Astrocyte (in vitro differentiated cells and primary cell): ENCODE measurements around the gene ARF6. TPM values are rescaled to one million over a fixed set of nuclear protein-coding genes. Genes with fewer than 3 reads are reported as not detected.

ENCODE experiments used
- DNase-seq: peaks from one replicate; pipeline ENCODE4 v3.0.0-alpha.2; 2010; ENCODE audit warnings: low read depth
- FAIRE-seq: peaks from 2 replicates; lab custom pipeline; 2011; peaks lifted over from hg19 to GRCh38; lab: Jason Lieb, UNC
- H2AFZ ChIP-seq: 2 replicates; pipeline ENCODE4 v1.6.0; 2012; ENCODE audit warnings: low read depth, low read length, inconsistent platforms
- H3K27ac ChIP-seq: 2 replicates; pipeline ENCODE4 v1.5.1; 2011; ENCODE audit warnings: low read depth, low read length, inconsistent platforms
- H3K27me3 ChIP-seq: 2 replicates; pipeline ENCODE4 v1.6.0; 2011; ENCODE audit warnings: low read length, inconsistent platforms; ENCODE audit not compliant: insufficient read depth
- H3K36me3 ChIP-seq: 2 replicates; pipeline ENCODE4 v1.5.1; 2011; ENCODE audit warnings: low read length, inconsistent platforms; ENCODE audit not compliant: insufficient read depth
- H3K4me1 ChIP-seq: 2 replicates; pipeline ENCODE4 v1.5.1; 2011; ENCODE audit warnings: low read length, inconsistent platforms; ENCODE audit not compliant: insufficient read depth
- H3K4me2 ChIP-seq: 2 replicates; pipeline ENCODE4 v1.6.0; 2012; ENCODE audit warnings: low read length, inconsistent platforms
- H3K4me3 ChIP-seq: 2 replicates; pipeline ENCODE4 v1.5.1; 2011; ENCODE audit warnings: low read depth, mild to moderate bottlenecking, low read length, inconsistent platforms; ENCODE audit not compliant: insufficient read depth
- H3K79me2 ChIP-seq: 2 replicates; pipeline ENCODE4 v1.6.0; 2012; ENCODE audit warnings: mild to moderate bottlenecking, low read length, inconsistent platforms; ENCODE audit not compliant: insufficient read depth
- H3K9ac ChIP-seq: 2 replicates; pipeline ENCODE4 v1.6.0; 2012; ENCODE audit warnings: mild to moderate bottlenecking, low read length, inconsistent platforms
- H3K9me3 ChIP-seq: 2 replicates; pipeline ENCODE4 v1.5.1; 2012; ENCODE audit warnings: low read depth, mild to moderate bottlenecking, low read length, inconsistent platforms; ENCODE audit not compliant: insufficient read depth
- H4K20me1 ChIP-seq: 2 replicates; pipeline ENCODE4 v1.6.0; 2012; ENCODE audit warnings: low read length, inconsistent platforms; ENCODE audit not compliant: insufficient read depth
- H3K27ac Mint-ChIP-seq: one replicate; pipeline ENCODE4 v1.8.0; 2021; ENCODE audit warnings: mild to moderate bottlenecking, mixed read lengths; ENCODE audit not compliant: unreplicated experiment
- H3K27me3 Mint-ChIP-seq: one replicate; pipeline ENCODE4 v1.8.0; 2021; ENCODE audit warnings: low read depth, mixed read lengths; ENCODE audit not compliant: unreplicated experiment
- H3K36me3 Mint-ChIP-seq: one replicate; pipeline ENCODE4 v1.8.0; 2021; ENCODE audit warnings: low read depth, mixed read lengths; ENCODE audit not compliant: unreplicated experiment
- H3K4me1 Mint-ChIP-seq: one replicate; pipeline ENCODE4 v1.8.0; 2021; ENCODE audit warnings: low read depth, mixed read lengths; ENCODE audit not compliant: unreplicated experiment
- H3K4me3 Mint-ChIP-seq: one replicate; pipeline ENCODE4 v1.8.0; 2021; ENCODE audit warnings: mild to moderate bottlenecking, moderate library complexity, mixed read lengths; ENCODE audit not compliant: unreplicated experiment
- H3K9me3 Mint-ChIP-seq: one replicate; pipeline ENCODE4 v1.8.0; 2021; ENCODE audit warnings: mild to moderate bottlenecking, mixed read lengths; ENCODE audit not compliant: unreplicated experiment
- EZH2 ChIP-seq: IDR thresholded peaks from 2 replicates; pipeline ENCODE4 v1.6.1; 2012; ENCODE audit warnings: mild to moderate bottlenecking, low read length, inconsistent platforms; ENCODE audit not compliant: insufficient read depth
- total RNA-seq: library from RNA; stranded (reverse); gene quantifications from 2 replicates; pipeline ENCODE4 v1.2.1, GENCODE V29; 2021
- TF ChIP-seq, protein P1 (sequence below): IDR thresholded peaks from 2 replicates; pipeline ENCODE4 v1.5.1; 2011; ENCODE audit warnings: low read depth, mild to moderate bottlenecking, inconsistent platforms, low read length, moderate library complexity; ENCODE audit not compliant: insufficient read depth

Gene ARF6
- total RNA-seq, 1 donor from 2014 or later = 53.4 TPM

GRCh38 chr14:49945448-49946319 lies 52.8 kb downstream of the ARF6 start:
- no peaks in the 10 kb centered on the region for H3K27me3 Mint-ChIP-seq
- Histone ChIP-seq H3K27ac (no peak overlapping the region), H2AFZ (no peak overlapping the region), H4K20me1 (no peaks in the 10 kb centered on the region), H3K4me2 (no peak overlapping the region), H3K4me1 (peaks cover 9% of the 10 kb centered on the region), H3K4me3 (no peak overlapping the region), H3K27me3 (no peaks in the 10 kb centered on the region), H3K9ac (no peak overlapping the region), H3K79me2 (no peaks in the 10 kb centered on the region), H3K36me3 (no peaks in the 10 kb centered on the region), H3K9me3 (no peaks in the 10 kb centered on the region)
- FAIRE-seq (no peak), DNase-seq (no peak)
- no peaks in the 10 kb centered on the region for H3K36me3 Mint-ChIP-seq
- TF ChIP-seq, protein P1, sequence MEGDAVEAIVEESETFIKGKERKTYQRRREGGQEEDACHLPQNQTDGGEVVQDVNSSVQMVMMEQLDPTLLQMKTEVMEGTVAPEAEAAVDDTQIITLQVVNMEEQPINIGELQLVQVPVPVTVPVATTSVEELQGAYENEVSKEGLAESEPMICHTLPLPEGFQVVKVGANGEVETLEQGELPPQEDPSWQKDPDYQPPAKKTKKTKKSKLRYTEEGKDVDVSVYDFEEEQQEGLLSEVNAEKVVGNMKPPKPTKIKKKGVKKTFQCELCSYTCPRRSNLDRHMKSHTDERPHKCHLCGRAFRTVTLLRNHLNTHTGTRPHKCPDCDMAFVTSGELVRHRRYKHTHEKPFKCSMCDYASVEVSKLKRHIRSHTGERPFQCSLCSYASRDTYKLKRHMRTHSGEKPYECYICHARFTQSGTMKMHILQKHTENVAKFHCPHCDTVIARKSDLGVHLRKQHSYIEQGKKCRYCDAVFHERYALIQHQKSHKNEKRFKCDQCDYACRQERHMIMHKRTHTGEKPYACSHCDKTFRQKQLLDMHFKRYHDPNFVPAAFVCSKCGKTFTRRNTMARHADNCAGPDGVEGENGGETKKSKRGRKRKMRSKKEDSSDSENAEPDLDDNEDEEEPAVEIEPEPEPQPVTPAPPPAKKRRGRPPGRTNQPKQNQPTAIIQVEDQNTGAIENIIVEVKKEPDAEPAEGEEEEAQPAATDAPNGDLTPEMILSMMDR = no peak
- TF ChIP-seq EZH2 = no peak
- no peak overlapping the region for H3K27ac Mint-ChIP-seq
- H3K4me3 Mint-ChIP-seq = no peak overlapping the region
- no peaks in the 10 kb centered on the region for H3K9me3 Mint-ChIP-seq
- peaks cover 22% of the 10 kb centered on the region for H3K4me1 Mint-ChIP-seq

Other genes with a start within 250 kb of the ARF6 start
- gene POLE2, start 204.9 kb upstream of the ARF6 start, total RNA-seq = 2.0 and 3.0 TPM in 2 replicates
- 0.94 and 1.2 TPM in 2 replicates for gene KLHDC1, start 200.0 kb upstream of the ARF6 start, total RNA-seq
- 32.1 and 36.7 TPM in 2 replicates for gene KLHDC2, start 124.9 kb upstream of the ARF6 start, total RNA-seq
- 61.5 and 63.0 TPM in 2 replicates for gene NEMF, start 40.3 kb upstream of the ARF6 start, total RNA-seq
- gene VCPKMT, start 223.5 kb downstream of the ARF6 start, total RNA-seq = 8.0 and 11.9 TPM in 2 replicates